Esophagus muscularis mucosa (tissue), 4 donors: ENCODE measurements around the gene SYNE1.

ENCODE experiments used
- EP300 ChIP-seq: sonication (generic); formaldehyde crosslinking; IDR thresholded peaks from one replicate; pipeline ENCODE4 v1.6.1; 2017; ENCODE audit warnings: antibody characterized with exemption
- POLR2A ChIP-seq: fragments of 450-650 bp; IDR thresholded peaks from one replicate; pipeline ENCODE4 v1.6.1; 2017; ENCODE audit warnings: antibody characterized with exemption, moderate library complexity, mild to moderate bottlenecking, low read depth
- TF ChIP-seq, protein P1 (sequence below), 3 experiments: fragments of 200-600 bp in 2 of 3; fragments of 450-650 bp in 1 of 3; sonication (generic) in 2 of 3; IDR thresholded peaks; one replicate each; pipeline ENCODE4 v1.5.1; 2017 to 2019; ENCODE audit warnings: antibody characterized with exemption in 3 of 3, mild to moderate bottlenecking in 2 of 3, moderate library complexity in 1 of 3

DNA sequence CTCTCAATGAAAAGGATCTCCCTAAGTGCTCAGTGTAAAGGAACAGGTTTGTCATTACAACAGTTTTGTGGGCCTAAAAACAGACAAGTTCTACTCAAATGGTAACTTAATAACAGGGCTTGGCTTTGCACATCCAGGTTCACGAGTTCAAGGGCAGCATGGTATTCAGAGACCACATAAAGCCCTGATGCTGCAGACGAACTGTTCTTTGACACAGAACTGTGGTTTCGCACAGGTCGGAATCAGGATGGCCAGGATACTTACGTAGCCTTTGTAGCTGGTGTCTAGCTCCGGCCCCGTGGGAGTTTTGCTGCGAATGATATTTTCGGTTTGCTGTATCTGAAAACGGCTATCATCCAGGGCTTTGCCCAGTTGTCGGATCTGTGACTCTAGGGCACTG lies 493.8 kb downstream of the SYNE1 start:
- TF ChIP-seq, protein P1, sequence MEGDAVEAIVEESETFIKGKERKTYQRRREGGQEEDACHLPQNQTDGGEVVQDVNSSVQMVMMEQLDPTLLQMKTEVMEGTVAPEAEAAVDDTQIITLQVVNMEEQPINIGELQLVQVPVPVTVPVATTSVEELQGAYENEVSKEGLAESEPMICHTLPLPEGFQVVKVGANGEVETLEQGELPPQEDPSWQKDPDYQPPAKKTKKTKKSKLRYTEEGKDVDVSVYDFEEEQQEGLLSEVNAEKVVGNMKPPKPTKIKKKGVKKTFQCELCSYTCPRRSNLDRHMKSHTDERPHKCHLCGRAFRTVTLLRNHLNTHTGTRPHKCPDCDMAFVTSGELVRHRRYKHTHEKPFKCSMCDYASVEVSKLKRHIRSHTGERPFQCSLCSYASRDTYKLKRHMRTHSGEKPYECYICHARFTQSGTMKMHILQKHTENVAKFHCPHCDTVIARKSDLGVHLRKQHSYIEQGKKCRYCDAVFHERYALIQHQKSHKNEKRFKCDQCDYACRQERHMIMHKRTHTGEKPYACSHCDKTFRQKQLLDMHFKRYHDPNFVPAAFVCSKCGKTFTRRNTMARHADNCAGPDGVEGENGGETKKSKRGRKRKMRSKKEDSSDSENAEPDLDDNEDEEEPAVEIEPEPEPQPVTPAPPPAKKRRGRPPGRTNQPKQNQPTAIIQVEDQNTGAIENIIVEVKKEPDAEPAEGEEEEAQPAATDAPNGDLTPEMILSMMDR (IDR thresholded peaks at IDR 0.05) = no peak
- TF ChIP-seq EP300 (no peak), POLR2A (no peak)
